Measurements from ENCODE around the gene GLP1R.

The GLP1R gene

DNA sequence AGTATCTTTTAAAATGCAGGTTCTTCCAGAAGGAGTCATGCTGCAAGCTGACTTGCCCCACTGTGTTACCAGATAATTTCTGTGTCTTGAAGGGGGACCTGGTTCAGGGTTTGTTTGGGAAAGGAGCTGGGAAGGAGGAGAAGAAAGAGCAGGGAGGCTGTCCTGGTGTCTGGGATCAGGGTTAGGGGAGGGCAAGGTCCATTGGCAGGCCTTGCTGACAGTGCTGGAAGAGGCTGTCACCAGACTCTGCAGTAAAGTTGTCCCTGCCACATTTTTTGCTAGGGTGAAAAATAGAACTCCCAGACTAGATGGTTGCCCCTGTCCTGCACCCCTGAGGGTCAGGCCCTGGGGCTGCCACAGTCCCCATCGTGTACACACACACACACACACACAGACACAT is 14.9 kb downstream of the GLP1R start:
- DNase-seq, result no peak

- DNase-seq, result no peak
These were observed 17.0 kb downstream of the GLP1R start for GRCh38 chr6:39065561-39065960.

DNA sequence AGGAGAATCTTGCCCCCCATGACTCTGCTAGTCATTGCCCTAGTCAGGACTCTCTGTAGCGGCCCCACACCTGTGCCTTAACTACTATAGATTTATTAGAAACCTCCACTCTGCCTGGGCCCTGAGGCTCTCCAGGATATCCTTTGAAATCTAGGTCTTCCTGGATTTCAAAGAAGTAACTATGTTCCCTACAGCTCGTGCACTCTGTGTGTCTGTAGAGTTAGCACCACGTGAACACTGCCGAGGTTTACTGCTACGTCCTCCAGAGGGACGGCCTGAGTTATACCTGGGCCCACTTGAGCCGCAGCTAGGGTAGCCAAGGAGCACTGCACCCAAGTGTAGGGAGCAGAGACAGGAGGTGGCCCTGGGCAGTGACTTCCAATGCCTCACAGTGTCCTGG is 19.8 kb downstream of the GLP1R start:
- DNase-seq, result no peak

GRCh38 chr6:39072830-39073229 is 24.2 kb downstream of the GLP1R start:
- no peak for DNase-seq

GRCh38 chr6:39073471-39074355 is 25.1 kb downstream of the GLP1R start:
- no peak for DNase-seq

GRCh38 chr6:39074486-39074885 is 25.9 kb downstream of the GLP1R start:
- no peak for DNase-seq

GRCh38 chr6:39075010-39075686 is 26.6 kb downstream of the GLP1R start:
- no peak for DNase-seq

GRCh38 chr6:39075807-39076622 is 27.4 kb downstream of the GLP1R start:
- no peak for DNase-seq

DNA sequence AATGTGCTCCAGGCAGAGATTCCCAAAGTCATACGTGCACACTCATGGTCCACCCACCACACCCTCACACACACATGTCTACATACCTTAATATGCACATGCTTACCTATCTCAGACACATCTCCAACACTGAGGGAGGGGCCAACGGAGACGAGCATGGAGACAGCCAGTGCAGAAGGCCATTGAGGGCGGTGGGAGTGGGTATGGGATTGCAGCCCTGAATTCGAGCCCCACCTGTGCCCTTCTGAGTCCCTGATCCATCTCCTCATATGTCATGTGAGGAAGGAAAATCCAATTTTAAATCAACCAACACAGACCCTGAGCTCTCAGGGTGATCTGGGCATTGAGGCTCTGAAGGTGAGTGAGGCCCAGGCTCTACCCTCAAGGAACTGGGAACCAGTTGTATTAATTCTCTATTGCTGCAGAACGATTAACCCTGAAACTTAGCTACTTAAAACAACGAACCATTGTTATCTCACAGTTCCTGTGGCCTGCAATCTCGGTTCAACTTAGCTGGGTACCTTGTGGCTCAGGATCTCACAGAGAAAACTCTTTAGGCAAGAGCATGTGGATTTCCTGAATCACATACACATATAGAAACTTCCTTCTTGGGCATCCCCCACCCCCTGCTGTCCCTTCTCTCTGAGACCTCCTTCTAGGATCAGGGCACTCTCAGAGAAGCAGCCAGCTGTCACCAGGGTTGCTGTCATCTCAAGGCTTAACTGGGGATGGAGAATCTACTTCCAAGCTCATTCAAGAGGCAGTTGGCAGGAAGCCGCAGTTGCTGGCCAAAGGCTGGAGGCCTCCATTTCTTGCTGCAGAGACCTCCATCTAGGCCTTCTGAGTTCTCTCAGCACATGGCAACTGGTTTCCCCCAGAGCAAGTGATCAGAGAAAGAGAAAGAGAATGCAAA is 28.3 kb downstream of the GLP1R start:
- DNase-seq, result no peak

DNA sequence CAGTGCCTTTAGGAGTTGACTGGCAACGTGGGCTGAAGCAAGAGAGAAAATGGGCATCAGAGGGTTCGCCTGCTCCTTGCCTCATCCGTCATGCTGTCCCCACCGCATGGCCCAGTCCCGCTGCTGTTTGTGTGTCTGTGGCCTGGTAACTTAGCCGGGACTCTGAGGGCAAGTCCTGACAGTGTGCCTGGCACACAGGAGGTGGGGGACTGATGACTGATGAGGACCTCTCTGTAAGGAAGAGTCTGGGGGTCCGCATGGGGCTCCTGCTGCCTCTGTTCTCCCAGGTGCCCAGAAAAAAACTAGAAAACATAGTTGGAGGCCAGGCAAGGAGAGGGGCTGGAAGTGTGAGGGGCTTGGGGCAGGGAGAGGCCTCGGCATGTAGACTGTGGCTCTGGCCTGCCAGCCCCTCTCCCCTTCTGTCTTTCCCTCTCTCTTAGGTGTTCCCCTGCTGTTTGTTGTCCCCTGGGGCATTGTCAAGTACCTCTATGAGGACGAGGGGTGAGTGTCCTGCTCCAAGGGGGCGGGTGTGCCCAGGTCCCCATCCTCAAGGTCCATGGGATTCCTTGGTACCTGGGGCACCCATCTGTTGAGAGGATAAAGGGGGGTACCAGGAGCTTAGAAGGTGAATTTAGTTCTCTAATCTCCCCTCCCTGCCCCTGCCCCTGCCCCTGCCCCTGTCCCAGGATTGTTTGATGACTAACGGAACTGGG is 29.5 kb downstream of the GLP1R start:
- DNase-seq, result no peak

- DNase-seq, result no peak
These were observed 30.1 kb downstream of the GLP1R start for GRCh38 chr6:39078695-39079094.

GRCh38 chr6:39079197-39080125 is 30.9 kb downstream of the GLP1R start:
- no peak for DNase-seq

- no peak for DNase-seq
These were observed 31.8 kb downstream of the GLP1R start for GRCh38 chr6:39080246-39080875.

GRCh38 chr6:39082310-39082709 is 33.7 kb downstream of the GLP1R start:
- no peak for DNase-seq

- no peak for DNase-seq
These were observed 34.7 kb downstream of the GLP1R start for GRCh38 chr6:39083231-39083634.

DNA sequence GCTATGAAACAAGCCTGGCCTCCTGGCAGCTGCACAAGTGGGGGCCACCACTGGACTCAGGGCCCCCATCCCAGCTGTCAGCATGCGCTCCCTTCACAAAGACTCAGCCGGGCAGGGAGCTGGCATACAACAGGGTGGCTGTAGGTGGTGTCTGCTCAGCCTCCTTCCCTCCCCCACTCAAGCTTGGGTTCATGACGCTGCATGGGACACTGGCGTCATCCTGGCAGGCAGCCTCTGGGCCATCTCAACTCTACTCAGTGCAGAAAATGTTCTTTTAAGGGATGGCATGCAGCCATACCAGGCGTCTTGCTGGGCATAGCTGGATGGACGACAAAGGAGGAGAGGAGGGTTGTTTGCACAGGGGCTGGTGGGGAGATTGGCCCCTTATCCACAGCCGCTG is 35.9 kb downstream of the GLP1R start:
- DNase-seq, result no peak

DNA sequence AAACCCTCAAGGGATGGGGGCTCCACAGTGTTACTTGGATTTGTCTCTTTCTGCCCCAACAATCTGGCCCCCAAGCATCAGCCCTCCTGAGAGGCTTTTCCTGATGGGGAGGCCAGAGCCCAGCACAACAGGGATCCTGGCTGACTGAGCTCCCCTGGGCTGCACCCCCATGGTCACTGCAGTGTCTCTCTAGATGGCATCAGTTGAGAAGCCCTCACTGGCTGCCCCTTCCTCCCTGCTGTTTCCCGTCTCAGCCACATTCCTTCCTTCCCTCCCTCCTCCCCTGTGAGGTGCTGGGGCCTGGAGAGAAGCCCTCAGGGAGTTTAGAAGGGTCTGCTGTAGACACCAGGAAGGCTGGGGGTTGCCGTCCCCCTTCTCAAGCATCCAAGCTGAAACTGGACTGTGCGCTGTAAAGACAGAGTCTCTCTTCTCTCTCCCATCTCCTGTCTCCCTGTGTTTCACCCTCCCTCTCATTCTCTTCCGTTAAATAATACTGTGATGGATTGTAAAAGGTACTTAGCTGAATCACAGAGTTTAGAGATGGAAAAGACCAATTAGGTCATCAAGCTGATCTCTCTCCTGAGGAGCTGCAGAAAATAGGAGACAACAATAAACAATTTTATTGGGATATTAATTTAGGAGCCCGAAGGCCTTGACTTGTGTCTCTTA is 36.7 kb downstream of the GLP1R start:
- DNase-seq, result no peak

DNA sequence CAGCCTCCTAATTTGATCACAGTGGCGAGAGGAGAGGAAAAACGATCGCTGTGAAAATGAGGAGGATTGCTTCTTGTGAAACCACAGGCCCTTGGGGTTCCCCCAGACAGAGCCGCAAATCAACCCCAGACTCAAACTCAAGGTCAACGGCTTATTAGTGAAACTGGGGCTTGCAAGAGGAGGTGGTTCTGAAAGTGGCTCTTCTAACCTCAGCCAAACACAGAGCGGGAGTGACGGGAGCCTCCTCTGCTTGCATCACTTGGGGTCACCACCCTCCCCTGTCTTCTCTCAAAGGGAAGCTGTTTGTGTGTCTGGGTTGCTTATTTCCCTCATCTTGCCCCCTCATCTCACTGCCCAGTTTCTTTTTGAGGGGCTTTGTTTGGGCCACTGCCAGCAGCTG is 37.7 kb downstream of the GLP1R start:
- no peak for DNase-seq

GRCh38 chr6:39086711-39087110 is 38.1 kb downstream of the GLP1R start:
- no peak for DNase-seq

DNA sequence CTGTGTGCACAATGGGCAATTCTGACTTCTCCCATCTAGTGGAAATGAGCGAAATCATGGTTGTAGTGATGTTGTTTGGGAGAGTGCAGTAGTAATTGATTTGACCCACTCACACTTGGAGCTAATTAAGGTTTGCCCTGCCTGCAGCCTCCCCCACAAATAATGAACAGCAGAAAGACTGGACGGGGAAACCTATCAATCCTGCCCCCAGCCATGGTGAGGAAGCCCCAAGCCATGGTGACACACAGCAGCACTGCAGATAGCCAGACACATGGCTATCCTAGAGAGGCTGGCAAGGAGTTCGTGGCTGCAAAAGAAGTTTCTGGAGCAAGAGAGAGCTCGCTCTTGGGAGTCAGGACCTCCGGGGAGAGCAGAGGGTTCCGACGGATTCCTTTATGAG is 38.6 kb downstream of the GLP1R start:
- no peak for DNase-seq

All from NCI-H187 (cell line).